Posterior vena cava (tissue), 2 donors: ENCODE results near the gene SCAP. TPM values are rescaled to one million over a fixed set of nuclear protein-coding genes. Genes with fewer than 3 reads are reported as not detected.
A peak's percentile ranks its signal among the peaks of the same experiment; 100 is the strongest.
"Not testable (repeated sequence)": the region's sequence is repeated elsewhere in the genome, so short reads cannot be mapped to it uniquely, and the experiment has no call there.

ENCODE experiments used
- DNase-seq: peaks from one replicate; pipeline ENCODE4 v3.0.0-alpha.2; 2020; ENCODE audit warnings: low spot score
- intact Hi-C, 2 donors: fragments of 100-400 bp; cut with DNase I; formaldehyde crosslinking; loops; one replicate each; pipeline versions ENCODE4 v1.14.1 to v1.14.2; 2022 to 2023
- long read RNA-seq, 2 donors: library from polyadenylated mRNA; unstranded; transcript quantifications; one replicate each; pipeline ENCODE4 v2.0.0, GENCODE V29; 2020 to 2021
- total RNA-seq, 2 donors: library from RNA; stranded (reverse); fragmentation: NEBNext Ultra II Directional; extraction: Animal tissue kit (Norgen Biotek cat#: 25700); gene quantifications; one replicate each; pipeline ENCODE4 v1.2.1, GENCODE V29; 2021
- donor health status: DM: yes; HTN: yes; CAD: no.
- donor health status: DM: yes; HTN: yes; CAD: no.

The SCAP gene
- total RNA-seq, result 10 to 100 TPM; 49.8 to 50.8 TPM
- long read RNA-seq, donor 1, partial matches to known transcripts, result 25 of 42 reads
- long read RNA-seq, donor 1, other reads (novel, unspliced or antisense), result 16 of 42 reads
- long read RNA-seq, donor 2, partial matches to known transcripts, result 66 of 74 reads
- long read RNA-seq, donor 2, other reads (novel, unspliced or antisense), result 6 of 74 reads

- intact Hi-C loops, result loop anchor here (5.0 kb wide), 1 partner anchor 53 kb away; no protein-coding TSS in a partner anchor
Observed at GRCh38 chr3:47475570-47476329, at the start of gene SCAP. TSS of gene SCAP (minus strand) at chr3:47475941. CDS start at chr3:47442993, 32,948 bp downstream.

DNA sequence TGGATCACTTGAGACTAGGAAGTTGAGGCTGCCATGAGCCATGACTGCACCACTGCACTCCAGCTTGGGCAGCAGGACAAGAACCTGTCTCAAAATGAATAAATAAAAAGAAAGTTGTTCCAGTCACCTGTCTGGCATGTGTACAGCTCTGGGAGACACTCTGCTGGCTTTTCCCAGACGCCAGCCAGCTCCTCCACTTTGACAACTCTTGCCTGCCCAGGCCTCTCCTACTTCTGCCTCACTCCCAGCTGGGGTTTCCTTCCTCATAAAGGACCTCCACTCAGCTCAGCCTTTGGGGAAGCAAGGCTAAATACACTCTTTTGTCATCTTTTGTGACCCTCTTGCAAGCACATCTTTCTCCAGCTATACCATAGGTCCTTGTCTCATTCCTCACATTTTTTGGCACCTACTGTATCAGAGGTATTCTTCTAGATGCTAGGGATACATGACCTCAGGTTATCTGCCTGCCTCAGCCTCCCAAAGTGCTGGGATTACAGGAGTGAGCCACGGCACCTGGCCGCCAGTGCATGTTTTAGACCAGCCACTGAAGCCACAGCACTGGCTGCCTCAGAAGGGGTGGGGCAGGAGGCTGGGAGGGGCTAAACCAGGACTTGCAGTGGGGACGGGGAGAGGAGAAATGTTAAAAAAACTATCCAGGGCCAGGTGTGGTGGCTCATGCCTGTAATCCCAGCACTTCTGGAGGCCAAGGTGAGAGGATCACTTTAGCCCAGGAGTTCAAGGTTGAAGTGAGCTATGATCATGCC is 47.8 kb upstream of the SCAP start:
- no peak for DNase-seq
- intact Hi-C loops, result loop anchor here (5.0 to 10.0 kb wide), 2 partner anchors 141 to 269 kb away; no protein-coding TSS in a partner anchor

More at GRCh38 chr3:47475570-47476329, at the start of gene SCAP:
- peak; percentile 98 for DNase-seq

DNA sequence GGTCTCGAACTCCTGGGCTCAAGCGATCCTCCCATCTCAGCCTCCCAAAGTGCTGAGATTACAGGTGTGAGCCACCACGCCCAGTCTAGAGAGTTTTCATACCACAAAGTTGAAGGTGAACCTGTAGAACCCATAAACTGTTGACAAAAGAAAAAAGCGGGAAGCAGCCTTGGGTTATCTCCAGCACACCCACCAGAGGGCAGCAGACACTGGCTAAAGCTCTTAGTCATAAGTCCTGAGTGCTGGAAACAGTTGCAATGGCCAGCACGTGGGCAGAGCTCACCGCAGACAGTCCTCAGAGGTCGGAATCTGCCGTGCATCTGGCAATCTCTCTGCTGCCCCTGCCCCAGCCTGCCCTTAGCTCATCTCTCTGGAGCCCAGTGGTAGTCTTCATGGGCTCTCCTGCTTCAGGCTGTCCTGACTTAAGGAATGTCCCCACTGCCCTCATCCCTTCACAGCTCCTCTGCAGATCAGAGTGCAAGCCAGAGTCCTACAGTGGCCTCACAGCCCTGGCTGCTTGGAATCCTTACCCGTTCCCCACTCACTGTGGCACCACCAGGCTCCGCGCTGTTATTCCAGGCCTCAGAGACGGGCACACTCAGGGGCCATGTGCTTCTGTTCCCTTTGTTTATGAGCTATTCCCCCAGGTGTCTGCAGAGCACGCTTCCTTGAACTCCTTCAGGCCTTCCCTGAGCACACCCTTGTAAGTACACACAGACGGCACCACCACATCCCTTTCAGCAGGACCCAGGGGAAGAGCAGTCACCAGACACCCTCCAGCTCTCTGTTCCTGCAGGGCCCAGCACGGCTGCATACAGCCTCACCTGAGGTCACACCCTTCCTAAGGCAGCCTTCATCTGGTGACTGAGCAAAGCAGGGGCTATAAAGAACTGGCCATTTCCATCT is 46.6 kb upstream of the SCAP start:
- DNase-seq, result peak; percentile 92
- intact Hi-C loops, result loop anchor here (5.0 to 10.0 kb wide), 2 partner anchors 142 to 270 kb away; no protein-coding TSS in a partner anchor

GRCh38 chr3:47520756-47521155 is 45.0 kb upstream of the SCAP start:
- DNase-seq, result no peak
- intact Hi-C loops, result loop anchor here (5.0 to 10.0 kb wide), 2 partner anchors 144 to 272 kb away; no protein-coding TSS in a partner anchor

DNA sequence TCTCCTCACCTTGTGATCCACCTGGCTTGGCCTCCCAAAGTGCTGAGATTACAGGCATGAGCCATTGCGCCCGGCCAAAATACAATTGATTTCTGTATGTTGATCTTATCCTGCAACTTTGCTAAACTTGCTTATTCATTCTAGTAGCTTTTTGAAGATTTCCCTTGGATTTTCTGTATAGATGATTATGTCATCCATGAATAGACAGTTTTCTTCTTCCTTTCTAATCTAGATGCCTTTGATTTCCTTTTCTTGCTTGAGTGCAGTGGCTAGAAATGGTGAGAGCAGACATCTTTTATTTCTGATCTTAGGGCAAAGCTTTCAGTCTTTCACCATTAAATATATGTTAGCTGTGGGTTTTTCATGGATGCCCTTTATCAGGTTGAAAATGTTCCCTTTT is 42.2 kb upstream of the SCAP start:
- intact Hi-C loops, result no loop called here
- DNase-seq, result no peak

DNA sequence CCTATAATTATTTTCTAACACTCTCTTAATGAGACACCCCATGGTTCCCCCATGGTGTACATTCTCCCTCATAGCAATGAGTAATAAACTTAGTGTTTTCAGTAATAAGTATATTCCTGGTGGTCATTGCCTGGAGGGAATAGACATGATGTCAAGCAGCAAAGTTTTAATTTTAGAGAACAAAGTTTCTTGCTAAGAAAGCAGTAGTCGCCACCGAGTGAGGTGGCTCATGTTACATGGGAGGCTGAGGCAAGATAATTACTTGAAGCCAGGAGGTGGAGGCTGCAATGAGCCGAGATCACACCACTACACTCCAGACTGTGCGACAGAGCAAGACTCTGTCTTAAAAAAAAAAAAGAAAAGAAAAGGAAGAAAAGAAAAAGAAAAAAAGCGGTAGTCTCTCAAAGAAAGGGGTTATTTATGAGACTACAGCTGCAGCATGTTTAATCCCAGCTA is 40.2 kb upstream of the SCAP start:
- DNase-seq, result no peak
- intact Hi-C loops, result no loop called here

DNA sequence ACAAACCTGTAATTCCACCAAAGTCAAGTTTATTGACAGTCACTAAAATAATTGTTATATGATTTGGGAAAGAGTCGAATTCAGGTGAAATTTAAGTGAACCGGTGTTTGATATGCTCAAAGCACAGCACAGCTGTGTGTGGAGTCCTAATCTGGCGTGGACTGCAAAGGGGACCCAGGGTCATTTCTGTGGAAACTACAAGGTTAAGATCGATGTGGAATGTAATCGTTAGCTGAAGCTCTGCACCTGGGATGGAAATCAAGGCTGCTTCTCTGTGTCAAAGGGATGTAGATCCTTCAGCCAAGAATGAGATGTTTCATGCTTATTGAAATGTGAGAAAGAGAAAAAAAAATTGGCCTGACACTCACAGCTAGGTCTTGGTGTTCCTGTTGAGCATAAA is 39.4 kb upstream of the SCAP start:
- DNase-seq, result no peak
- intact Hi-C loops, result no loop called here

DNA sequence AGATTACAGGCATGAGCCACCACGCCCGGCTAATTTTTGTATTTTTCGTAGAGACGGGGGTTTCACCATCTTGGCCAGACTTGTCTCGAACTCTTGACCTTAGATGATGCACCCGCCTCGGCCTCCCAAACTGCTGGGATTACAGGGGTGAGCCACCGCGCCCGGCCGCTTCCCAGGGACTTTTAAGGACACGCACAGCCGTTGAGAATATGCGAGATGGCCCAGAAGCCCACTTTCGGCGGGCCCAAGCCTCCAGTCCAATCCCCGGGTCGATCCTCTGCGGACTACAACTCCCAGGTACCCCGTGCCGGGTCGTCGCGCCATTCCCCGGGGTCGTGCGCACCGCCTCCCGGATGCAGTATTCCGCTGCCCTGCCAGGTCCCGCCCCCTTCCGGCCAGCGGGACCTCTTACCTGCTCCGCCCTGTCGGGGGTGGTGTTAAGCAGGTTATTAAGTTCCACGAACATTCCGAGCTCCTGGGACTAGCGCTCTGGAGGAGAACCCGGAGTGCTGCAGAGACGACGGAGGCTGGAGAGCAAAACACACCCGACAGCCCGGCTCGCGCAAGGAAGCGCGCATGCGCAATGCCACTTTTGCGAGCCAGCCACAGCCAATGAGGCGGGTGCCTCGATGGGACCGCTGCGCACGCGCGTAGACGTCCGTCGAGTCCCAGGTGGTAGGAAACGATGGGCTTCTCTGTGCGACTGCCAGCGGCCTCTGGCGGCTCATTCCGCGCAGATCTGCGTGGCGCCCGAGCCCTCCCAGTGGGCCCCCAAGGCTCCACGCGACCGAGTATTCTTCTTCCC is 37.6 kb upstream of the SCAP start, which contains the start of gene ELP6:
ELP6 (minus strand) TSS at position 588 of the 805 bp plus-strand sequence; CDS start at position 466, 122 bp downstream.
- DNase-seq, result peak; percentile 99
- intact Hi-C loops, result no loop called here

DNA sequence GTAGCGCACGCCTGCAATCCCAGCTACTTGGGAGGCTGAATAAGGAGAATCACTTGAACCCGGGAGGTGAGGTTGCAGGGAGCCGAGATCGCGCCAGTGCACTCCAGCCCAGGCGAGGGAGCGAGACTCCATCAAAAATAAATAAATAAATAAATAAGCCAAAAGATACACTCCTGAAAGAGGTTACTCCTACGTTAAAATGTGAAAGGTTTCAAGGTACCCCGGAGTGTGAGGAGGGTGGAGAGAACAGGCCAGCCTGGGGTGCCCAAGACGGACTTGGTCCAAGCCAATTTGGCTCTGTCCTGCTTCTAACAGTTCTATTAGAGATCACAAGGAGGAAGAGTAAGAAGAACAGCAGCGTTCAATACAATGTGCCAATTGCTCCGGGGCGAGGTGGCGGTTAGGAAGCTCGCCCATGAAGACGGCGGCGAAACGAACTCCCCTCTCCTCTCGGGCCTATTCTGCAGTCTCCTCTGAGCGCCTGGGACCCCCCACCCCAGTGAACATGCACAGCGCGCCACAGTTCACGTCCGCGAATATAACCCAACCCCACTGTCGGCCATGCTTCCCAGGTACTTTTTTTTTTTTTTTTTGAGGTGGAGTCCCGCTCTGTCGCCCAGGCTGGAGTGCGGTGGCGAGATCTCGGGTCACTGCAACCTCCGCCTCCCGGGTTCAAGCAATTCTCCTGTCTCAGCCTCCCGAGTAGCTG is 36.8 kb upstream of the SCAP start:
- intact Hi-C loops, result no loop called here
- DNase-seq, result no peak

DNA sequence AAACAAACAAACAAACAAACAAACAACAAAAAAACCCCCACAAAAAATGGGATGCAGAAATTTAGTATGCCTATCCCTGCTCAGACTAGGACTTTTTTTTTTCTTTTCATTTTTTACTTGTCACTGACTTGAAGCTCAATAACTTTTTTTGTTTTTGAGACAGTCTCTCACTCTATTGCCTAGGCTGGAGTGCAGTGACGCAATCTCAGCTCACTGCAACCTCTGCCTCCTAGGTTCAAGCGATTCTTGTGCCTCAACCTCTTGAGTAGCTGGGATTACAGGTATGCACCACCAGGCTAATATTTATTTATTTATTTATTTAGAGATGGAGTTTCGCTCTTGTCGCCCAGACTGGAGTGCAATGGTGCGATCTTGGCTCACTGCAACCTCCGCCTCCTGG is 29.5 kb upstream of the SCAP start:
- intact Hi-C loops, DNase-seq: not testable (repeated sequence)

- DNase-seq, result peak; percentile 43
- intact Hi-C loops, result no loop called here
Observed at GRCh38 chr3:47504113-47504512, 28.4 kb upstream of the SCAP start.

GRCh38 chr3:47503033-47503432 is 27.3 kb upstream of the SCAP start:
- intact Hi-C loops, result no loop called here
- DNase-seq, result no peak

DNA sequence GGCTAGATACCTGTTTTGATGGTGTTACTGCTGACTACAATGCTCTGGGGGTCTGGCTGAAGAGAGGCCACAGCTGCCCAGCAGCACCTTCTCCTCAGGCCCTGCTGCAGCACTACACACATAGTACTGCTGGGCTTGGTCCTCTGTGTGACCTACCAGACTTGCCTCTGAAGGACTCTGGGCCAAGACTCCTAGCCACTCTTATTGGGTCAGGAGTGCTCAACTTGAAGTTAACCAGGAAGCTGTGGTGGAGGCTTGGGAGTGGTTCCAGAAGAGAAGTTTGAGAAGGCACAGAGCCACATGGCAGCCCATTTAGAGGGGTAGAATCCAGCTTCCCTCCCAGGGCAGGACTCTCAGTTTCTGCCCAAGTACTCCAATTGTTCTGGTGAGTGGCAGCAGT is 21.2 kb upstream of the SCAP start:
- peak; percentile 30 for DNase-seq
- intact Hi-C loops, result no loop called here

DNA sequence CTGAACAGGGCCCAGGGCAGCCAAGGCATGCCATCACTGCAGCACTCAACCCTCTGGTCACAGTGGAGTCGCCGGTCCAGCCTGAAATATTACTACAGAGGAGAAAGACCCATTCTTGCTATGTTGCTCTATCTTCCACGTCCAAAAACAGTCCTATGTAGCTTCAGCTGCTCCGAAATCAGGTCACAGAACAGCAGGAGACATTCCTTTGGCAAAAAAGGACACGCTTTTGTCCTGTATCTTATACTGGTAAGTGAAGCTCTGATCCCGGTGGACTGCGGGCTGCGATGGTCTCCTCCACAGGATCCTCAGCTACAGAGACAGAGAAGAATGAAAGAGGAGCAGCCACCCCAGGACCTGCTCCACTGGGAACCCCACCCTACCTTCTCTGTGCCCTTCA is 20.1 kb upstream of the SCAP start:
- intact Hi-C loops, result no loop called here
- DNase-seq, result peak; percentile 23

GRCh38 chr3:47495111-47495510 is 19.4 kb upstream of the SCAP start:
- intact Hi-C loops, result no loop called here
- DNase-seq, result peak; percentile 50

GRCh38 chr3:47491777-47492176 is 16.0 kb upstream of the SCAP start:
- intact Hi-C loops, result no loop called here
- DNase-seq, result peak; percentile 49

GRCh38 chr3:47491186-47491585 is 15.4 kb upstream of the SCAP start:
- DNase-seq, result peak; percentile 36
- intact Hi-C loops, result no loop called here
